H1 (cell line): ENCODE results near the gene TNFAIP2. TPM values are rescaled to one million over a fixed set of nuclear protein-coding genes. Genes with fewer than 3 reads are reported as not detected.

Source experiments
- CHD1 ChIP-seq: IDR thresholded peaks from 2 replicates; pipeline ENCODE4 v1.6.1; 2012; ENCODE audit warnings: low read depth, low read length, improper control_type of control experiment
- TBP ChIP-seq: IDR thresholded peaks from 2 replicates; pipeline ENCODE4 v1.6.1; 2011; ENCODE audit warnings: low read depth, low read length, improper control_type of control experiment
- polyA plus RNA-seq, 7 experiments: library from polyadenylated mRNA; depleted of rRNA in 3 of 7; stranded (reverse) in 5 of 7; unstranded in 2 of 7; fragments of >200 nt in 5 of 7; fragments of 200-250 nt in 2 of 7; gene quantifications; 1 replicate in 5 of 7; 2 replicates in 1 of 7; 4 replicates in 1 of 7; pipeline versions ENCODE4 v1.2.1 to v1.2.3, GENCODE V29; 2011 to 2013; ENCODE audit warnings: missing spikeins in 2 of 7, mixed read lengths in 2 of 7
- total RNA-seq: library from RNA; stranded (reverse); fragmentation: NEBNext Ultra II Directional; extraction: Animal tissue kit (Norgen Biotek cat#: 25700); gene quantifications from 2 replicates; pipeline ENCODE4 v1.2.1, GENCODE V29; 2021

The TNFAIP2 gene
- total and polyA plus RNA-seq, 2 of the 8 experiments (the other 6 are each of a cell fraction or from before 2014, with no cell fraction given), result 28.3 to 34.5 TPM

GRCh38 chr14:103099081-103099732 lies 24.1 kb upstream of the TNFAIP2 start (continued):
- TF ChIP-seq TBP, result no peak
- TF ChIP-seq CHD1, result no peak
- TF ChIP-seq, all 59 proteins: peak for 0
